Measurements from ENCODE around the gene CDK6. TPM values are rescaled to one million over a fixed set of nuclear protein-coding genes. Genes with fewer than 3 reads are reported as not detected.
"Not testable (repeated sequence)": the region's sequence is repeated elsewhere in the genome, so short reads cannot be mapped to it uniquely, and the experiment has no call there.

Gene CDK6
- total RNA-seq, 4 donors from 2014 or later = 22.2 to 45.4 (median 36.4) TPM

DNA sequence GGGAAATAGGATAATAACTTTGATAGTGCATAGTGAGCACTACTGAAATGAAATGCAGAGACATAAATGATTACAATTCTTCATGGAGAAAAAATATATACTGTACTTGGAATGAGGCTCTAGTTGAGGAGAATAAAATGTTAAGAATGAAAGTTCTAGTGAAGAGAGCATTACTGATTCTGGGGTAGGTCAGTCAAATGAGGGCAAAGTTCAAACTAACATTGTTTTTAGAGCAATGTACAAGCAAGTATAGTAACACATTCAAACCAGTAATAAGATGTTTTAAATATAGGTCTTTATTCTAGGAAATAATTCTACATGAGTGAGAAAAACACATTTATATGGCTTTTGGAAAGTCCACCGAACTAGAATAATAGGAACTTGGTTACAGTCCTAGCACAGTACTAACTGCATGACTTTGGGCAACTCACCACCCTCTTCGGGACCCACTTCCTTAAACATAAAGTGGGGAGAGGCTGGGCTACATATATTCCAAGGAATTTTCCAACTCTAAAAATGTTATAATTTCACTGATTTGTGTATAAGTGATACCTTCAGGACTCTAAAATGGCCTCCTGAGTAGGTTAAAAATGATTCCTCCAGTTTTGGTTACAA is 86.4 kb downstream of the CDK6 start:
- Histone ChIP-seq H3K4me3 (no peak overlapping the region), H3K27me3 (no peaks in the 10 kb centered on the region), H3K4me1 (peaks cover 13 to 36% (median 18%) of the 10 kb centered on the region in 4 donors), H3K9me3 (no peaks in the 10 kb centered on the region), H3K36me3 (no peaks in the 10 kb centered on the region), H3K27ac (replicated peaks in 1 of 4) (no peak overlapping the region)
- 69% methylated on average over 2 of the region's 2 CpGs for WGBS
- DNase-seq (ENCODE audit: extremely low spot score) = no peak
- TF ChIP-seq POLR2A (IDR thresholded peaks at IDR 0.05; ENCODE audit: low read depth) = no peak
- TF ChIP-seq, protein P1, sequence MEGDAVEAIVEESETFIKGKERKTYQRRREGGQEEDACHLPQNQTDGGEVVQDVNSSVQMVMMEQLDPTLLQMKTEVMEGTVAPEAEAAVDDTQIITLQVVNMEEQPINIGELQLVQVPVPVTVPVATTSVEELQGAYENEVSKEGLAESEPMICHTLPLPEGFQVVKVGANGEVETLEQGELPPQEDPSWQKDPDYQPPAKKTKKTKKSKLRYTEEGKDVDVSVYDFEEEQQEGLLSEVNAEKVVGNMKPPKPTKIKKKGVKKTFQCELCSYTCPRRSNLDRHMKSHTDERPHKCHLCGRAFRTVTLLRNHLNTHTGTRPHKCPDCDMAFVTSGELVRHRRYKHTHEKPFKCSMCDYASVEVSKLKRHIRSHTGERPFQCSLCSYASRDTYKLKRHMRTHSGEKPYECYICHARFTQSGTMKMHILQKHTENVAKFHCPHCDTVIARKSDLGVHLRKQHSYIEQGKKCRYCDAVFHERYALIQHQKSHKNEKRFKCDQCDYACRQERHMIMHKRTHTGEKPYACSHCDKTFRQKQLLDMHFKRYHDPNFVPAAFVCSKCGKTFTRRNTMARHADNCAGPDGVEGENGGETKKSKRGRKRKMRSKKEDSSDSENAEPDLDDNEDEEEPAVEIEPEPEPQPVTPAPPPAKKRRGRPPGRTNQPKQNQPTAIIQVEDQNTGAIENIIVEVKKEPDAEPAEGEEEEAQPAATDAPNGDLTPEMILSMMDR (IDR thresholded peaks at IDR 0.05) = no peak
- no peak for TF ChIP-seq EP300 (IDR thresholded peaks at IDR 0.05)
- TF ChIP-seq POLR2AphosphoS5 (IDR thresholded peaks at IDR 0.05) = no peak
- intact Hi-C loops (cut with DNase I) = no loop called here

DNA sequence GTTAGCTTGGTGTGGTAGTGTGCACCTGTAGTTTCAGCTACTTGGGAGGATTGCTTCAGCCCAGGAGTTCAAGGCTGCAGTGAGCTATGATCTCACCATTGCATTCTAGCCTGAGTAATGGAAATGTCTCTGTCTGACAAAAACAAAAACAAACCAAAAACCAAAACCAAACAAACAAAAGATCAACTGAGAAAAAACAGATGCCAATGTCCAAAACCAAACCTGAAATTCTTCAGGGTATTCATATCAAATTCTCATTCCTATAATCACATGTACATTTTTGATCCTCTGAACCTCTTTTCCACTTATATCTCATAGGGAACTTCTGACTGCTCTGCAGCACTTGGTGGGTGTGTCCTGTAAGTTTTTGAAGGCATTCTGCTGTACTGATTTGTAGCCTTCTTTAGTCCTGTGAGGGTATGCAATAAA is 87.0 kb downstream of the CDK6 start:
- intact Hi-C loops (cut with DNase I) = no loop called here
- peaks cover 10 to 30% (median 17%) of the 10 kb centered on the region in 4 donors for H3K4me1 ChIP-seq

DNA sequence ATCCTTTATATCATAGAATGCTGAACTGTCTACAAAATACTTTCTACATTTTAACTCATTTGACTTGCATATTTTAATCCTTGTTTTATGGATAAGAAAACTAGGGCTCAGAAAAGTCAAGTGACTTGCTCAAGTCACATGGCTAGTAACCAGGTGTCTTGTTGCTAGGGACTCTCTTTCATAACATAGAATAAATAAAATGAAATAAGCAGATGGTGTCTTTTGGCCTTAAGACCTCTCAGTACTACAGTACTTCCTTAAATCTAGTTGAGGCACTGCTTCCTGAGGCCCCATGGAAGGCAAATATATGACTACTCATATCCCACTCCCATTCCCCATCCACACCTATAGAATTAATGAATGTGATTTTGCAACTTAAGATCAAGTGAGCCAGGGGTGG is 87.9 kb downstream of the CDK6 start:
- H3K9me3 ChIP-seq = no peaks in the 10 kb centered on the region
- H3K27ac ChIP-seq (replicated peaks in 1 of 4) = no peak overlapping the region
- intact Hi-C loops (cut with DNase I) = no loop called here
- H3K4me3 ChIP-seq = no peak overlapping the region
- no peaks in the 10 kb centered on the region for H3K27me3 ChIP-seq
- no peak for TF ChIP-seq POLR2AphosphoS5 (IDR thresholded peaks at IDR 0.05)
- TF ChIP-seq EP300 (IDR thresholded peaks at IDR 0.05) = no peak
- TF ChIP-seq, protein P1 (IDR thresholded peaks at IDR 0.05) = no peak
- TF ChIP-seq POLR2A (IDR thresholded peaks at IDR 0.05; ENCODE audit: low read depth) = no peak
- DNase-seq (ENCODE audit: extremely low spot score) = no peak
- H3K4me1 ChIP-seq = peaks cover 10 to 25% (median 17%) of the 10 kb centered on the region in 4 donors
- no peaks in the 10 kb centered on the region for H3K36me3 ChIP-seq

More for the DNA sequence above, 87.0 kb downstream of the CDK6 start:
- no peaks in the 10 kb centered on the region for H3K36me3 ChIP-seq
- H3K4me3 ChIP-seq = no peak overlapping the region
- no peak overlapping the region for H3K27ac ChIP-seq (replicated peaks in 1 of 4)
- H3K27me3 ChIP-seq = no peaks in the 10 kb centered on the region
- H3K9me3 ChIP-seq = no peaks in the 10 kb centered on the region
- DNase-seq (ENCODE audit: extremely low spot score) = no peak
- TF ChIP-seq EP300 (IDR thresholded peaks at IDR 0.05) = no peak

DNA sequence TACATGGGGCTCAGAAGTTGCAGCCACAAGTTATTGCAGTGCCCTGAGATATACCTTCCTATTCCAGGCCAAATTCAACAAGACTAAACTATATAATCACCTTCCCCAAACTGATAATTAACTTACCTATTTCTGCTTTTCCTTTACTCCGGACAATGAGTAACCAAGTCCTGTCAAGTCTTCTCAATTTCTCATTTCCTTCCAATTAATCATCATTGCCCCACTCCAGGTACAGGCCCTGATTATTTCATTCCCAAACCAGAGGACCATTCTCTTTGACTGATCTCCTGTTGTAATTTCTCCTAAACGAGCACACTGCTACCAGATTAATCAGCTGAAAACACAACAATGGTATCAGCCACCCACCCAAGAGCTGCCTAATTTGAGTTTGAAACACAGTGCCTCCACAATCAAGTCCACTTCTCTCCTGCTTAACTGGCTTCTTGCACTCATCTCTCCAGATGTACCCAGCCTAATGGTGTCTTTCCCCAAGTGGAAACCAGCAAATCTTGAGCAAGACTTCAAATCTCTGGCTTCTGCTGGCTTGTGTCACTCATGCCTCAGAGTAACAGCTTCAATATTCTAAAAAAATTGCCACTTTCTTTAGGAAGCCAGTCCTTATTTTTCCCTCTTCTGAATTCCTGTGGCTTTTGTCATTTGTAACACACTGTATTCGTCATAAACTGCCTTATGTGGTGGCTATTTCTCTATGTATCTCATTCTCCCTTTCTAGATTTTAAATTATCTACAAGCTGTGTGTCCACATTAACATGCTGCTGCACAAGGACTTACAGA is 89.1 kb downstream of the CDK6 start:
- TF ChIP-seq, protein P1 (IDR thresholded peaks at IDR 0.05) = no peak
- no peak for TF ChIP-seq POLR2AphosphoS5 (IDR thresholded peaks at IDR 0.05)
- no peak for TF ChIP-seq EP300 (IDR thresholded peaks at IDR 0.05)
- no peak for TF ChIP-seq POLR2A (IDR thresholded peaks at IDR 0.05; ENCODE audit: low read depth)

DNA sequence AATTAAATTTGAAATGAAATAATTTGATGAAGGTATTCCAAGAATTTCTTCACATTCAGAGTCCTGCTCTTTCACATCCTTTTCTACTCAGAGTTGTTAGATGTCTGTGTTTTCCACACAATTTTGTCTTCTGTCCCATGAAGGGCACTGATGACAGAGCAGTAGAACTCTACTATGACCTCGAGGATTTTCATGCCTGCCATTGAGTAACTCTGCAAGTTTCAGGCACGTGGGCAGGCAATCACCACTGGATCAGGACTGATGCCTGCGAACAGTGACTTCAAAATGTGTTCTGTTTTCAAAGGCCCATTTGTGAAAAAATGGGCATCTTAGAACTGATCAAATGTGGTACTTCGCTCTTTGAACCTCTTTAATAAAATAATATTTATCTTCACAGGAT is 91.1 kb downstream of the CDK6 start:
- Histone ChIP-seq H3K4me3 (no peak overlapping the region), H3K36me3 (no peaks in the 10 kb centered on the region), H3K27me3 (no peaks in the 10 kb centered on the region), H3K4me1 (peaks cover 21 to 36% (median 29%) of the 10 kb centered on the region in 4 donors), H3K27ac (replicated peaks in 1 of 4) (no peak overlapping the region), H3K9me3 (no peaks in the 10 kb centered on the region)
- no peak for TF ChIP-seq EP300 (IDR thresholded peaks at IDR 0.05)
- TF ChIP-seq POLR2A (IDR thresholded peaks at IDR 0.05; ENCODE audit: low read depth) = no peak
- no peak for TF ChIP-seq POLR2AphosphoS5 (IDR thresholded peaks at IDR 0.05)
- DNase-seq (ENCODE audit: extremely low spot score) = no peak
- 96% methylated on average over 4 of the region's 4 CpGs for WGBS
- intact Hi-C loops (cut with DNase I) = no loop called here

More for the DNA sequence above, 89.1 kb downstream of the CDK6 start:
- no peaks in the 10 kb centered on the region for H3K36me3 ChIP-seq
- H3K4me1 ChIP-seq = peaks cover 9 to 22% (median 16%) of the 10 kb centered on the region in 4 donors
- H3K27ac ChIP-seq (replicated peaks in 1 of 4) = no peak overlapping the region
- intact Hi-C loops (cut with DNase I) = no loop called here
- 78% methylated on average over 3 of the region's 3 CpGs for WGBS
- H3K4me3 ChIP-seq = no peak overlapping the region
- DNase-seq (ENCODE audit: extremely low spot score) = no peak
- H3K27me3 ChIP-seq = no peaks in the 10 kb centered on the region
- H3K9me3 ChIP-seq = no peaks in the 10 kb centered on the region

DNA sequence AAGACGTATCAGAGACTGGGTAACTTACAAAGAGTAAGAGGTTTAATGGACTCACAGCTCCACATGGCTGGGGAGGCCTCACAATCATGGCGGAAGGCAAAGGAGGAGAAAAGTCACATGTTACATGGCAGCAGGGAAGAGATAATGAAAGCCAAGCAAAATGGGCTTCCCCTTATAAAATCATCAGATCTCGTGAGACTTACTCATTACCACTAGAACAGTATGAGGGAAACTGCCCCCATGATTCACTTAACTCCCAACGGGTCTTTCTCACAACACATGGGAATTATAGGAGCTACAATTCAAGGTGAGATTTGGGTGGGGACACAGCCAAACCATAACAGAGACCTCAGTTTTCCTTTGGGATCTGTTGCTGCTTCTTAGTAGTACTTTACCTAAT is 92.2 kb downstream of the CDK6 start:
- 99% methylated on average over 4 of the region's 4 CpGs for WGBS
- H3K27me3 ChIP-seq; H3K27ac ChIP-seq (replicated peaks in 1 of 4); DNase-seq (ENCODE audit: extremely low spot score); H3K4me3 ChIP-seq; H3K9me3 ChIP-seq; H3K36me3 ChIP-seq; intact Hi-C loops (cut with DNase I): not testable (repeated sequence)
- H3K4me1 ChIP-seq = peaks cover 14 to 28% (median 22%) of the 10 kb centered on the region in 4 donors
